GM19043 (cell line): ENCODE measurements around the gene UCHL3.
"Not testable (repeated sequence)": the region's sequence is repeated elsewhere in the genome, so short reads cannot be mapped to it uniquely, and the experiment has no call there.

Source experiments
- ATAC-seq: cut with Tn5 transposase; IDR thresholded peaks from one replicate; pipeline ENCODE4 v1.9.1; 2021; ENCODE audit warnings: low read depth; ENCODE audit not compliant: unreplicated experiment

UCHL3 gene

DNA sequence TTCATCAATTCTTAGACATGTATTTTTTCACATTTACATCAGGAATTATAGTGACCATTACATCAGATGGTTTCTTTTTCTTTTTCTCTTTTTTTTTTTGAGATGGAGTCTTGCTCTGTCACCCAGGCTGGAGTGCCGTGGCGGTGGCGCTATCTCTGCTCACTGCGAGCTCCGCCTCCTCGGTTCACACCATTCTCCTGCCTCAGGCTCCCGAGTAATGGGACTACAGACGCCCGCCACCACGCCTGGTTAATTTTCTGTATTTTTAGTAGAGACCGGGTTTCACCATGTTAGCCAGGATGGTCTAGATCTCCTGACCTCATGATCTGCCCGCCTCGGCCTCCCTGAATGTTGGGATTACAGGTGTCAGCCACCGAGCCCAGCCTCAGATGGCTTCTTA, 4.2 kb upstream of the UCHL3 start:
- ATAC-seq = not testable (repeated sequence)

DNA sequence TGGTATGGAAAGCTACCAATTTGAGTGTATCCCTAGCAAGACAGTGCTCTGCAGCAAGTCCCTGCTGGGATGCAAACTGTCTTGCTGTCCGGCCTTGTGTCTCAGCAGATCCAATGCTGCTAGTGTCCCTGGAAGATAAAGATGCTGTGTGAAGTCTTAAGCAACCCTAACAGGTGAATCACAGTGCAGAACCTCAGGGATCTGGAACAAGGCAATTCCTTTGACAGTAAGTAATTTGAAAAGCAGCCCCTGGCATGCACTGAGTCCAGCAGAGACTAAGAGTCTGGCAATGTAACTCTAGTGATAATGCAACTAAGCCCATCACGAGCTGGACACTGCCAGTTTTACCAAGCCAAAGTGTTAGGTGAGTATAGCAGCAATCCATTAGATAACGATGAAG, 1.7 kb upstream of the UCHL3 start:
- ATAC-seq = no peak

DNA sequence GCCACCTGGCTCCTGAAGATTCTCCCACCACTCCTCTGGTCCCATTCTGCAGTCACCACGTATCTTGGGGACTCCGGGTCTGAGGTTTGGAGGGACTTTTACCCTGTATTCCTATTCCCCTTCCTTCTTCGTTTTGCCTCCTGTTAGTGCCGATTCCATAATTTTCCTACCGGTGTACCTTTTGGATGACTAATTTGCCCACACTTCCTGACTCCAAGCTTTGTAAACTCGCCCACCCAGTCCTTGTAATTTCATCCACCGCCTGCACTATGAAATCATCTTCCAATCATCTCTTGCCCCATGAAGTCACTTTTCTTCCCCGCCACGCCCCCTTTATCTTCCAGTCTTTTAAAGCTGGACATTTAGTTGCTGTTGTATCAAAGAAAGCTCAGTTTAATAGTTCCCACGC, 572 bp downstream of the UCHL3 start:
- ATAC-seq = peak; percentile 2

DNA sequence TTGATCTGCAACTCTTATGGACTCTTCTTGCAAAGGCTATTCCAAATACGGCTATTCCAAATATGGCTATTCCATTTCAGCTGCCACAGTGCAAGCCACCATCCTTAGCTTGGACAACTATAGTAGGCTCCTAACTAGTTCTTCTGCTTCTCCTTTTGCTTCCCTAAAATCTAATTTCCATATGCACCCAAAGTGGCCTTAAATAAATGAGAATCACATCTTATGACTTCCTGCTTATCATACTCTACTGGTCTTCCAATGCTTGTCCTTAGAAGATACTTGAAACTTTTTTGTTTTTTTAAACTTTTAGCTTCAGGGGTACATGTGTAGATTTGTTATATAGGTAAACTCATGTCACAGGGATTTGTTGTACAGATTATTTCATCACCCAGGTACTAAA, 4.9 kb downstream of the UCHL3 start:
- ATAC-seq = no peak

DNA sequence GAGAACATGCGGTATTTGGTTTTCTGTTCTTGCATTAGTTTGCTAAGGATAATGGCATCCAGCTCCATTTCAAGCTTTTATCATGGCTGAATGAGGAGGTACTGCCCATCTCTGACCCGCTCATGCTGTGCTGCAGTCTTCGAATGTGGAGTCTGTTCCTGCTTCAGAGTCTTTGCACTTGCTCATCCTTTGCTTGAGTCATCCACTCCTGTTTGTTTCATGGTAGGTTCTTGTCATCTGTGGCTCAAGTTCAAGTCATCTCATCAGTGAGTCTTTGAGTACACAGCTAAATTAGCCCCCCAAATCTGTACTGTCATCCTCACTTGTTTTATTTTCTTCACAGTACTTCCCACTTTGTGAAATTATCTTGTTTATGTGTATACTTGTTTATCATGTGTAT, 5.4 kb downstream of the UCHL3 start:
- ATAC-seq = no peak

DNA sequence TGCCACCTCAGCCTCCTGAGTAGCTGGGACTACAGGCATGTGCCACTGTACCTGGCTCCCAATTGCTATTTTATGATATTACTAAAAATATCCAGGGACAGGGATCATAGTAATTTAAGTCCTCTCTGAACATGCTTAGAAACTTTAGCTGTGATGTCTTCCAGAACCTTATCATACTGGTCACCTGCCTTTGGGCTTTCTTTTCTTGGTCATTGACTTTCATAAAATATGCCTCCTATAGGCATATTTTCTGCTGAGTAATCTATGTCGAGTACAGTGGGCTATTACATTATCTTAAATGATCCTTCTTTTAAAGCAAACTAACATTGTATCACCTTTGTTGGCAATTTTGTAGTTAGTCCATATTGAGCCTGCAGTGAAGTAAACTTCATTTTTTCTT, 6.2 kb downstream of the UCHL3 start:
- ATAC-seq = no peak

DNA sequence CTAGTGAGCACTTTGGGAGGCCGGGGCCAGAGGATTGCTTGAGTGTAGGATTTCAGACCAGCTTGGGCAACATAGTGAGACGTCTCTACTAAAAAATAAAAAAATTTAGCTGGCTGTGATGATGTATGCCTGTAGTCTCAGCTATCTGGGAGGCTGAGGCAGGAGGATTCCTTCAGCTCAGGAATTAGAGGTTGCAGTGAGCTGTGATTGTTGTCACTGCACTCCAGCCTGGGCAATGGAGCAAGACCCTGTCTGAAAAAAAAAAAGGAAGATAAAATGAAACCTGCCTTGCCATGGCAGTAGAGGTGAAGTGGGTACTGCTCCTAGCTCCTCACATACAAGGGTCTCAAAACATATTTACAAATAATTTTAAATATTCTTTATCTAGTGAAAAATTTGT, 7.4 kb downstream of the UCHL3 start:
- ATAC-seq = no peak

DNA sequence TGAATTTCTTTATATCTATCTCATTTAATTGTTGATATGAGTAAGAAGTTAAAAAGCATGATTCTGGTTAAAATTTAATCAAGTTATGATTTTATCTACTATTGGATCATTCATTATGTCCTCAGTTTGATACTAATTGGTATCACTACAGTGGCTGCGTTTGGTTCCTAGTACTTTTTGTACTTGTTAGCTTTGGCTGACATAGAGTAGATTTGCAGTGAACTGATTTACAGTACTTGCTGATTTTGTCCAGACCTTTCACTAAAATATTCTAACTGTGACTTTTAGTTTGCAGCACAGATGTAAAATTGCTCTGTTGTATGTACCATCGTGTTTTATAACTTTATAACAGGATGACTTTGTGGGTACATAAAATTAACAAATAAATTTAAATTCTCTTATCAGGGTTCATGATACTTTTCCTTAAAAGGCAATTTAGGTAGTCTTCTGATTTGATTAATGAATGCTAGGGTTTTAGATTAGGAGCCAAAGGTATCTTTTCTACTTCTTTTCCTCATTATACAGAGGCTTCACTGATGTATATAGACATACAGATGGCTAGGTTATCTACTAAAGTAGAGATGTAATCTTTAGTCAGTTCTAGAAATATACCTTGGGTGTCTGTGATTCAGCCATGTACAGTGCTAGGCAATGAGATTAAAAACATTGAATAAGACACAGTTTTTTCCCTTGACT, 8.7 kb downstream of the UCHL3 start:
- no peak for ATAC-seq

DNA sequence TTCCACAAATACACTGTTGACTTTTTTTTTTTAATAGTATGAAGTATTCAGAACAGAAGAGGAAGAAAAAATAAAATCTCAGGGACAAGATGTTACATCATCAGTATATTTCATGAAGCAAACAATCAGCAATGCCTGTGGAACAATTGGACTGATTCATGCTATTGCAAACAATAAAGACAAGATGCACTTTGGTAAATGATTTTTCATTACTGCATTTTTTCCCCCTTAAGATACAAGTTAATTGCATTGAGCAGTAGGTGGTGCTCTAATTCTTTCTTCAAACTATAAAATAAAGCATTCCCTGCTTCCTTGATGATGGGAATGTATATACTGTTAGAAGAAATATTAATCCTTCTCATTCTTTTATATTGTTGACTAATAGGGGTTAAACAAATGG, 17.1 kb downstream of the UCHL3 start:
- no peak for ATAC-seq

DNA sequence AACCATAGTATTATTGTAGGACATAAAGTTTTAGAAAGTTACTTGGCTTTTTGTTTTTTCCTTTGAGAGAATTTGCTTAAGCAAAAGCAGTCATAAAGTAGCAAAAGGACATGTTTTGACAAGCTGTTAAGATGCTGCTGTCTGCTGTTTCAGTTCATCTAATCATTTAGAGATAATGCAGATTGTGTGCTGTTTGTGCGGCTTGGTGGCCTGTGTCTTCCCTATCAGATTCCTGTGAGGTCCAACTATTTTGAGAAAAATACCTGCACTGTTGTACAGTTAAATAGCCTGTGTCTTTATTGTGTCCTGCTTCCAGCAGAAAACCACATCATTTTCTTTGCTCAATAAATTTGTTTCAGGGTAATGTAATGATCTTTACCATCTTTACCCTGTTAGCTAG, 20.0 kb downstream of the UCHL3 start:
- no peak for ATAC-seq

DNA sequence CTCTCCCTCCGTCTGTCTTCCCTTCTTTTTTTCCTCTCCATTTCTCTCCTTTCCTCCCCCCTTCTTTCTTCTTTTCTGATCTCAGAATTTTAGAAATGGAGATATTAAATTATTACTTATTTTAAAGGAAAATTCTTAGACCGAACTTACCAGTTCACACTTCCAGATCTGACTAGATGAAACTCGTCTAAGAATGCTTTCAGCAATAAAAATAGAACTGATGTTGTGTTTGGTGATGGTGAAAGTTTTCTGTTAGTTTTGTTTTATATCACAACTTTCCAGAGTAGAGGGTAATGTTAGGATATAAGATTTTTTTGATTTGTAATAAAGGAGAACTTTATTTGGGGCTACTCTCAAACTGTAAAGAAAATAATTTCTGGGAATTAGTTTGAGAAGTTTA, 29.9 kb downstream of the UCHL3 start:
- ATAC-seq = no peak

DNA sequence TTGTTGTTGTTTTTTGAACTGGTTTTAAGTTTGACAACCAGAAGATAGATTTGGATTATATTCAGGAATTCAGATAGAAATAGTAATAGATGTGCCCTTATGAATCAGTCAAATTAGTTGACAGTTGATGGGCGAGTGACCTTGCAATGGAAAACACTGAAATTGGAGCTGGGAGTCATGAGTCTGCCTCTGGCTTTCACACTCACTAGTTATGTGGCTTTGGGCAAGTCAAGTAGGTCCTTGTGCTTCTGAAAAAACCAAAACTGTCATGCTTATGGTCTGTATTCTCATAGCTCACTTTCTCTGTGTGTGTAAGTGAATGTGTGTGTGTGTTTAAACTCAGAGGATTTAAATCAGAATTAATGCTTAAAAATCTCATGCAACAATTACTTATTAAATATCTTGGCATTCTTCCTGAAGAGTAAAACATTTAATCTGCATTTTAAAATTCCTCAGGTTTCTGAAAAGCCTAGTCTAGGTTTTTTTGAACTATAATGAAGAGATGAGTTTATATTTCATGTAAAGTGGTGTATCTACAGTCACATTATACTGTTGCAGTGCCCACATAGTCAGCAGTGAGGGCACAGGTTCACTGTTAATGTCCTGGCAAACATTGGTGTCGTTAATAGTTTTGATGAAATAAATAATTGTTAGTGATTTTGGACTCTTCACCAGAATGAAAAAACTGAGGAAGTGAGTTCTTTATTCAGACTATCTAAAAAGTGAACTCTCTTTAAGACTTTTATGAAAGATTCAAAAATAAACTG, 32.5 kb downstream of the UCHL3 start:
- ATAC-seq = no peak

DNA sequence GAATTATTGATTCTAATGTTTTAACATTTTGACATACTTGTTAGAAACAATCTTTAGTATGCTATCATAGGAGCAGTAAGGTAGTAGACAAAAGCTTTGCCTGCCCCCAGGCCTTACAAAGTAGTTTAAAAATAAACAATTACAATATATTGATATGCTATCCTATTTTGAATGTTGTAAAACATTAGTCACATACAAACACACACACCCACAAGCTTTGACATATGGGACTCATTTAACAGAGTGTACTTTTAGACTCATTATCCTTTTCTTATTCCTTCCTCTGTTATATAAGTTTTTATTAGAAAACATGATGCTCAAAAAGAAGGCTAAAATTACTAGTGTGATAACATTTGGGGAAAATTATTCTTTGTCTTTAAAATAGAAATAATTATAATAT, 33.5 kb downstream of the UCHL3 start:
- no peak for ATAC-seq

DNA sequence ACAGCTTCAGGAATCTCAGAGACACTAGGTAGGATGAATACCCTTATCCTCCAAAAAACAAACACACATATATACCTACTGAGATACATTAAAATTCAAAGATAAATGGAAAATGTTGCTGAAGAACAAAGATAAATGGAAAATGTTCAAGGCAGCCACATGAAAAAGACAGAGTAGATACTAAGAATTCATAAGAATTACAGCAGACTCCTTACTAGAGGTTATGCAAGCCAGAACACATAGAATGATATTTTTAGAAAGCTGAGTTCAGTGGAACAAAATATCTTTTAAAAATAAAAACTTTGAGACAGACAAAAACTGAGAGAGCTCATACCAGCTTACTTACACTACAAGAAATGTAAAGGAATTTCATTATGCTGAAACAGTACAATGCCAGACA, 35.6 kb downstream of the UCHL3 start:
- ATAC-seq = no peak

DNA sequence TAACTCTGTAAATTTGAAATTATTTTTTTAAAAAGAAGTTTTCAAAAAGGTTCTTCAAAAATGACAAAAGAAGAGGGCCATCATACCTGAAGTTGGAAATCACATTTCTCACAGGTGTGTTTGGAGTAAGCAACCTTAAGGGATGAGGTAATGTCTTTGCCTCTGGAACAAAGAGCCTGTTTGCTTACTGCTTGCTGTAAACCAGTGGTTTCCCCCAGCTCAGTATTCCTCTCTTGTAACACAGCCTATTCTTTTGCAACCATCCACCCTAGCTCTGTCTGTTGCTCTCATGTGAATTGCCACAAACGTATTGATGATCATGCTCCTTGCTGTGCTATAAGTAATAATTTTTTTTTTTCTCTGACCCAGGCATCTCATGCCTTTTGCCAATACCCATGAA, 38.1 kb downstream of the UCHL3 start:
- ATAC-seq = no peak

DNA sequence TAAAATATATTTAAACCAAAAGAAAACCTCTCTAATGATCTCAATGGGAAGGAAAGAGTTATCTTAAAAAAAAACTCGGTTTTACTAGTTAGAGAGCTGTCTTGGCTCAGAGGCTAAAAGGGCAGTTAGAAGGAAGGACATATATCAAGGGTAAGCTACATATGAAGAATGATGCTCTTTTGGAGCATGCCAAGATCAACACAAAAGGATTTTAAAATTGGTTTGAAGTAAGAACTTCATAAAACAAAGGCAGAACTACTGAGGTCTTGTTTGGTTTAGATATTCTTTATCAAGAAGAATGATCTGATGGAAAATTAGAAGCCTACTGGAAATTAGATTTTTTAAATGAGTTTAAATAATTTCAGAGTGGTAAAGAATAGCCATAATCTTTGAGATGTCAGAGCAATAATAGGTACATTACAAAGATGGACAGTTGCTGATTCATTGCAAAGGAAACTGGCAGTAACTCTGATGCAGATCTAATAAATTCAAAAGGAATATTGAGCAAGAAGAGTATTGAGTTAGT, 47.1 kb downstream of the UCHL3 start:
- ATAC-seq = no peak

DNA sequence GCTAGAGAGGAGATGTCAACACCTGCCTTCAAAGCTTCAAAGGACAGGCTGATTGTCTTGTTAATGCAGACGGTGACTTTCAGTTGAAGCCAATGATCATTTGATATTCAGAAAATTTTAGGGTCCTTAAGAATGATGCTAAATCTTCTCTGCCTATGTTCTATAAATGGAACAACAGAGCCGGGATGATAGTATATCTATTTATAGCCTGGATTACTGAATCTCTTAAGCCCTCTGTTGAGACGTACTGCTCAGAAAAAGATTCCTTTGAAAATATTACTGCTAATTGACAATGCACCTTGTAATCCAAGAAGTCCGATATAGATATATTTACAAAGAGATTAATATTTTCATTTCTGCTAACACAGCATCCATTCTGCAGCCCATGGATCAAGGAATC, 50.8 kb downstream of the UCHL3 start:
- ATAC-seq = no peak

DNA sequence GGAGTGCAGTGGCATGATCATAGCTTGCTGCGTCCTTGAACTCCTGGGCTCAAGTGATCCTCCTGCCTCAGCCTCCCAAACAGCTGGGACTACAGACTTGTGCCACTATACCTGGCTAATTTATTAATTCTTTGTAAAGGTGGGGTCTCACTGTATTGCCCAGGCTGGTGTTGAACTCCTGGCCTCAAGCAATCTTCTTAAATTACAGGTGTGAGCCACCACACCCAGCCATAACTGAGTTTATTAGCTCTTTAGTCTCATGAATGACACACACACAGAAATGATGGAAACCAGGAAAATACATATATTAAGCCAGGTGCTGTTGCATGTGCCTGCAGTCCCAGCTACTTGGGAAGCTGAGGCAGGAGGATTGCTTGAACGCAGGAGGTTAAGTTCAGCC, 53.4 kb downstream of the UCHL3 start:
- ATAC-seq = no peak

DNA sequence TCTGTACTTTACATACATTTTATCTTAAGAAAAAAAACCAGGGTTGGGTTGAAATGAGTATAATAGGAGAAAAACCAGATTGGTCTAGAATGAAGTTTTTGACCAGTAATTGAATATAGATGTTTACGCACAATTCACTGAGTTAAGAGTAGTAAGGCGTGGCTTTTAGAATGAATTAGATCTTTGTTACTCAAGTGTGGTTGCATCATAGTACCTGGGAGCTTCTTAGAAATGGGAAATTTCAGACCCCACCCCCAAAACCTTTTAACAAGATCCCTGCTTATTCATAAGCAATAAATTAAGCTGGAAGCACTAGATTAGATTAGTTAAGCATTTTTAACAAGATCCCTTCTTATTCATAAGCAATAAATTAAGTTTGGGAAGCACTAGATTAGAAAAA, 57.9 kb downstream of the UCHL3 start:
- no peak for ATAC-seq

DNA sequence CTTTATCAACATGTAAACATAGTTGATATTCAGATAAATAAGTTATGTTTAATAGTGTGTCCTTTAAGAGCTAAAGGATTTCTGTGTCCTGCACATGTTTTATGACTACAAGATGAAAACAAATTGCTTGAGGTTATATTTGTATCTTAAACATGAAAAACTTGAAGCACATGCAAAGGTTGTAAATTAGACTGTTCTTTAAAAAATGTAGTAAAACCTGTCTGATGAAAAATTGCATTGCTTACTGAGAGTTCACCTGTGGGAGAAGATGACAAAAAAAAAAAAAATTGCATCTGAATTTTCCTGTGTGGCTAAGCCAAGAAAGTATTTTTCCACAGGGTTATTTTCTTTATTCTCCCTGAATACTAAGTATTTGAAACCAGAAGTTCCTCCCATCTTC, 60.9 kb downstream of the UCHL3 start:
- ATAC-seq = no peak

DNA sequence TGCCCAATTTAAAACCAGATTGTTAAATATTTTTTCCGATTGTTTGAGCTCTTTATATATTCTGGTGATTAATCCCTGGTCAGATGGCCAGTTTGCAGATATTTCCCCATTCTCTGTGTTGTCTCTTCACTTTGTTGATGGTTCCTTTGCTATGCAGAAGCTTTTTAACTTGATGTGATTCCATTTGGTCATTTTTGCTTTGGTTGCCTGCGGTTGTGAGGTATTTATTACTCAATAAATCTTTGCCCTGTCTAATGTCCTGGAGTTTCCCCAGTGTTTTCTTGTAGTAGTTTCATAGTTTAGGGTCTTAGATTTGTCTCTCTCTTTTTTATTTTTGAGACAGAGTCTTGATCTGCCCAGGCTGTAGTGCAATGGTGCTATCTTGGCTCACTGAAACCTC, 62.8 kb downstream of the UCHL3 start:
- no peak for ATAC-seq

DNA sequence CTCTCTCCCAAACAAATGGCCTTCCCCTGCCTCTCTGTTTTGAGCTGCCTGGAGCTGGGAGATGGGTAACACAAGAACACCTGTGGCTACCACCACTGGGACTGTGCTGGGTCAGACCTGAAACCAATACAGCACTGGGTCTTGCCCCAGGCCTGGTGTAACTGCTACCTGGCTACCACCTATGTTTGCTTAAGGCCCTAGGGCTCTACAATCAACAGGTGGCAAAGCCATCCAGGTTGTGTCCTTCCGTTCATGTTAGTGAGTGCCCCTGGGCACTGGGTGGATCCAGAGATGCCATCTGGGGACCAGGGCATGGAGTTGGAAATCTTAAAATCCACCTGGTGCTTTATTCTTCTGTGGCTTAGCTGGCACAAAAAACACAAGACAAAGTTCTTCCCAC, 67.6 kb downstream of the UCHL3 start:
- no peak for ATAC-seq
